Smooth muscle cell of bladder (primary cell): ENCODE data around the gene SLC25A25. TPM values are rescaled to one million over a fixed set of nuclear protein-coding genes. Genes with fewer than 3 reads are reported as not detected.

Experiments
- total RNA-seq: library from RNA; depleted of rRNA; stranded (reverse); fragments of >200 nt; gene quantifications from 2 replicates; pipeline ENCODE4 v1.2.3, GENCODE V29; 2014

The SLC25A25 gene
- total RNA-seq: 24.2 and 25.1 TPM in 2 replicates

DNA sequence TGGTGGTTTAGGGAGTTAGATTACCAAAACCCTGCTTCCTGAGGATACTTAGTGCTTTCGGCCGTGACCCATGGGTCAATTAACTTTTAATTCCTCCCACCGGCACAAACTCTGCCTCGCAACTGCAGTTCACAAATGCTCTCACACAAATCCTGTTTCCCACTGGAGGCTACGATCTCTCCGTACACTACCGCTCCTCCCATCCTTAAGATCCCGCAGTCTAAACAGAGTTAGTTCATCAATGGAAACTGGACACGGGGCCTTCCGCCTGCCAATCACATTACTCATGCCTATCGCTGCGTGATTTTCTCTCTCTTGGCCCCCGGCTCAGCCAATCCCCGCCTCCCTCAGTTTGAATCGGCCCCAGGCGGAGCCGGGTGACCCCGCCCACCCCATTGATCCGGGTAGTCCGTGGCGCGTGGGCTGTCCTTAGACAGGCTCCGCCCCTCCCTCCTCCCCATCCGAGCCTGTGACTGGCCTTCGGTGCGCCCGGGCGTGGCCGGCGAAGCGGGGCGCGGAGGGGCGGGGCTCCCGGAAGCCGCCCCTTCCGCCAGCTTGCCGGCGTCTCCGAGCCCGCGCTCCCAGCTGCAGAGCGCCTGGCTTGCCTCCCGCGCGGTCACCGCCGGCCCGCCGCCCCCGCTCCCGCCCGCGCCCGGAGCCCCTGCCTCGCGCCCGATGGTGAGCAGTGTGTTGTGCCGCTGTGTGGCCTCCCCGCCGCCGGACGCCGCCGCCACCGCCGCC is at the start of gene SLC25A25:
SLC25A25 (plus strand) TSS at position 588 of the 741 bp plus-strand sequence; CDS start at position 676, 88 bp downstream.

GRCh38 chr9:128066713-128067644 is 1.1 kb upstream of the SLC25A25 start, which contains the start of gene NAIF1:
Gene NAIF1 (minus strand): TSS chr9:128067320. CDS start chr9:128067101, 219 bp downstream.

GRCh38 chr9:128127568-128127989 is 59.5 kb downstream of the SLC25A25 start, which contains the start of gene PTGES2:
Gene PTGES2 (minus strand): TSS chr9:128127729. CDS start chr9:128127717, 12 bp downstream.

DNA sequence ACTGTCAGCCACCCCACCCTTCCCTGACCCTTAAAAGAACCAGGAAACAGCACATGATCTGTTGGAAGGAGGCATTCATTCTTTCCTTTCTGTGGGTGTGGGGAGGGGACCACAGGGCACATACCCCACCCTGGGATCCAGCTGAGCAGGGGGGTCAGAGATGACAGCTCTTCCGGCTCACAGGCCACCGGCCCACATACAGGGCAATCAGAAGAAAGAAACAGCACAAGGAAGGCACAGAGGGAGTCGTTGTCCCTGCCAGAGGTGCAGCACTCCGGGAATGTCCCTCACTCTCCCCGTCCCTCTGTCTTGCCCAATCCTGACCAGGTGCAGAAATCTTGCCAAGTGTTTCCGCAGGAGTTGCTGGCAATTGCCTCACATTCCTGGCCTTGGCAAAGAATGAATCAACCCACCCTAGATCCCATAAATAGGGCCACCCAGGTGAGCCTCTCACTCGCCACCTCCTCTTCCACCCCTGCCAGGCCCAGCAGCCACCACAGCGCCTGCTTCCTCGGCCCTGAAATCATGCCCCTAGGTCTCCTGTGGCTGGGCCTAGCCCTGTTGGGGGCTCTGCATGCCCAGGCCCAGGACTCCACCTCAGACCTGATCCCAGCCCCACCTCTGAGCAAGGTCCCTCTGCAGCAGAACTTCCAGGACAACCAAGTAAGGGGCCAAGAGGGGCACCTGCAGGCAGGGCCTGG is 81.1 kb downstream of the SLC25A25 start, which contains the start of gene LCN2:
LCN2 (plus strand) TSS at position 453 of the 701 bp plus-strand sequence; CDS start at position 526, 73 bp downstream.

Other genes starting within 250 kb of the SLC25A25 start
- 9.0 and 13.2 TPM in 2 replicates for gene ENG, start 213.6 kb upstream of the SLC25A25 start, total RNA-seq
- 40.0 and 59.4 TPM in 2 replicates for gene AK1, start 190.6 kb upstream of the SLC25A25 start, total RNA-seq
- 39.3 and 50.1 TPM in 2 replicates for gene ST6GALNAC6, start 168.6 kb upstream of the SLC25A25 start, total RNA-seq
- gene ST6GALNAC4, start 151.2 kb upstream of the SLC25A25 start, total RNA-seq: 21.2 and 27.9 TPM in 2 replicates
- gene PIP5KL1, start 137.5 kb upstream of the SLC25A25 start, total RNA-seq: 2.6 and 3.0 TPM in 2 replicates
- 10.1 and 10.2 TPM in 2 replicates for gene DPM2, start 130.4 kb upstream of the SLC25A25 start, total RNA-seq
- 8.5 and 22.0 TPM in 2 replicates for gene EEIG1, start 87.2 kb upstream of the SLC25A25 start, total RNA-seq
- gene NAIF1, start 912 bp upstream of the SLC25A25 start, total RNA-seq: 10.8 and 13.0 TPM in 2 replicates
- 69.4 and 77.2 TPM in 2 replicates for gene PTGES2, start 59.5 kb downstream of the SLC25A25 start, total RNA-seq
- gene LCN2, start 81.2 kb downstream of the SLC25A25 start, total RNA-seq: not detected in 2 replicates
- gene BBLN, start 92.0 kb downstream of the SLC25A25 start, total RNA-seq: 26.0 and 27.9 TPM in 2 replicates
- 12.8 and 18.8 TPM in 2 replicates for gene CIZ1, start 123.3 kb downstream of the SLC25A25 start, total RNA-seq
- gene DNM1, start 135.1 kb downstream of the SLC25A25 start, total RNA-seq: 5.7 and 9.6 TPM in 2 replicates
- 136 and 138 TPM in 2 replicates for gene GOLGA2, start 207.8 kb downstream of the SLC25A25 start, total RNA-seq
- gene SWI5, start 208.0 kb downstream of the SLC25A25 start, total RNA-seq: 39.0 and 42.0 TPM in 2 replicates